WERI-Rb-1 (cell line): ENCODE data around the gene PTPRN2.

ENCODE experiments used
- DNase-seq: peaks from one replicate; pipeline ENCODE4 v3.0.0-alpha.2; 2020
- H3K27ac ChIP-seq: fragments of 250-450 bp; sonication (Bioruptor Pico); 2 replicates; pipeline ENCODE4 v1.5.1; 2020; ENCODE audit warnings: mild to moderate bottlenecking, moderate library complexity
- H3K27me3 ChIP-seq: fragments of 250-450 bp; sonication (Bioruptor Pico); 2 replicates; pipeline ENCODE4 v1.5.1; 2021; ENCODE audit warnings: mild to moderate bottlenecking, low read depth, moderate library complexity; ENCODE audit not compliant: insufficient read depth, severe bottlenecking
- H3K36me3 ChIP-seq: fragments of 250-450 bp; sonication (Bioruptor Pico); 2 replicates; pipeline ENCODE4 v1.5.1; 2020; ENCODE audit warnings: mild to moderate bottlenecking, moderate library complexity
- H3K4me3 ChIP-seq: 2 replicates; pipeline ENCODE4 v1.5.1; 2011; ENCODE audit warnings: low read depth, mild to moderate bottlenecking, control low read depth, low read length
- H3K9me3 ChIP-seq: fragments of 250-450 bp; sonication (Bioruptor Pico); 2 replicates; pipeline ENCODE4 v1.5.1; 2021; ENCODE audit warnings: mild to moderate bottlenecking, moderate library complexity; ENCODE audit not compliant: severe bottlenecking
- CTCF ChIP-seq: IDR thresholded peaks from 2 replicates; pipeline ENCODE4 v1.5.1; 2011; ENCODE audit warnings: low read depth, mild to moderate bottlenecking, control low read depth, inconsistent platforms, low read length

PTPRN2 gene

GRCh38 chr7:158389514-158390425 lies 197.9 kb downstream of the PTPRN2 start:
- no peak for DNase-seq
- Histone ChIP-seq H3K4me3 (no peak overlapping the region), H3K9me3 (no peaks in the 10 kb centered on the region), H3K36me3 (no peaks in the 10 kb centered on the region), H3K27me3 (no peaks in the 10 kb centered on the region), H3K27ac (no peak overlapping the region)
- TF ChIP-seq CTCF = no peak

- Histone ChIP-seq H3K27ac (no peak overlapping the region), H3K36me3 (no peaks in the 10 kb centered on the region), H3K27me3 (no peaks in the 10 kb centered on the region), H3K9me3 (no peaks in the 10 kb centered on the region), H3K4me3 (no peak overlapping the region)
- no peak for DNase-seq
- TF ChIP-seq CTCF = no peak
Observed at GRCh38 chr7:158388928-158389327, 198.7 kb downstream of the PTPRN2 start.

GRCh38 chr7:158388072-158388471 lies 199.6 kb downstream of the PTPRN2 start:
- Histone ChIP-seq H3K27ac (no peak overlapping the region), H3K4me3 (no peak overlapping the region), H3K27me3 (no peaks in the 10 kb centered on the region), H3K36me3 (no peaks in the 10 kb centered on the region), H3K9me3 (no peaks in the 10 kb centered on the region)
- no peak for DNase-seq
- TF ChIP-seq CTCF = no peak

- no peaks in the 10 kb centered on the region for H3K36me3 ChIP-seq
- no peak for TF ChIP-seq CTCF
- DNase-seq = no peak
- no peak overlapping the region for H3K4me3 ChIP-seq
- no peaks in the 10 kb centered on the region for H3K27me3 ChIP-seq
- H3K27ac ChIP-seq = no peak overlapping the region
- H3K9me3 ChIP-seq = no peaks in the 10 kb centered on the region
Observed at GRCh38 chr7:158387546-158387891, 200.1 kb downstream of the PTPRN2 start.

GRCh38 chr7:158386866-158387545 lies 200.6 kb downstream of the PTPRN2 start:
- H3K4me3 ChIP-seq = no peak overlapping the region
- H3K27me3 ChIP-seq = no peaks in the 10 kb centered on the region
- DNase-seq = no peak
- no peaks in the 10 kb centered on the region for H3K9me3 ChIP-seq
- H3K36me3 ChIP-seq = no peaks in the 10 kb centered on the region
- H3K27ac ChIP-seq = no peak overlapping the region
- no peak for TF ChIP-seq CTCF
